ENCODE results near the gene CPAMD8. TPM values are rescaled to one million over a fixed set of nuclear protein-coding genes. Genes with fewer than 3 reads are reported as not detected.
A peak's percentile ranks its signal among the peaks of the same experiment; 100 is the strongest.

Gene CPAMD8
- total and polyA plus RNA-seq, 2 donors (not counting 3 experiments of a cell fraction or from before 2014, with no cell fraction given): 2.2 to 3.9 TPM

DNA sequence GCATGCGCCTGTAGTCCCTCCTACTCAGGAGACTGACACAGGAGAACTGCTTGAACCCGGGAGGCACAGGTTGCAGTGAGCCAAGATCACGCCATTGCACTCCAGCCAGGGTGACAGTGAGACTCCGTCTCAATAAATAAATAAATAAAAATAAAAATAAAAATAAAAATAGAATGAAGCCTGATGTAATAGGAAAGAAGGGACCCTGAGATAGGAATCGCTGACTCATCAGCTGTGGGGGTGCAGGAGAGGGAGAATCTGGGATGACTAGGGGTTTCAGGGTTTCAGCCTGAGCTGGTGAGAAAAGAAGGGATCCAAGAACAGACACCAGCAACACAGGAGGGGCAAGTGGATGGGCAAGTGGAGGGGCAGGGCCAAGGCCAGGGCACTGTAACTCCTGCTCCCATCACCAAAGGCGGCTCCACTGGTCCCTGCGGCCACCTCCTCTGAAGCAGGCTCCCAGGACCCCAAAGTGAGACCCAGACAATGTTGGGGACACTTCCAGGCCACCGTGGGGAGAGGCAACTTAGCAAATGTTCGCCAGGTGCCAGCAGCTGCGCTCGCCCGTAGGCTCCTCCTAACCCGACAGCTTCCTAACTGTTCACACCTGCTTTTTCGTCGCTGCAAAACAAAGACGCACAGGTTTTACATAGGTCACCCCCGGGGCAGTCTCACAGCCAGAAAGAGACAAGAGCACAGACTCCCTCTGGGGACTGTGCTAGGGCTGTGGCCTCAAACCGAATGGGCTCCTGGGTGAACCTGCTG, 47.4 kb upstream of the CPAMD8 start:
- peaks cover 66% of the 10 kb centered on the region for H3K79me2 ChIP-seq (ENCODE audit: control insufficient read depth, insufficient read depth, low read length)
- H3K4me2 ChIP-seq (ENCODE audit: insufficient read depth, low read length): peak overlapping the region; percentile 82
- no peak for DNase-seq (ENCODE audit: low read depth, low spot score)
- H3K27me3 ChIP-seq (ENCODE audit: control insufficient read depth in 2 of 2, insufficient read depth in 2 of 2, low read length in 2 of 2): no peaks in the 10 kb centered on the region
- intact Hi-C loops (cut with micrococcal nuclease) (no loop called here), dilution Hi-C loops (cut with MboI; ENCODE audit: extremely low pct_ligation_motif_present, low sequenced_read_pairs) (no loop called here)
- peak; percentile 69 for FAIRE-seq
- no peaks in the 10 kb centered on the region for H3K36me3 ChIP-seq (ENCODE audit: control insufficient read depth in 2 of 2, extremely low read depth in 1 of 2, insufficient read depth in 2 of 2, low read length in 2 of 2)
- H3K4me1 ChIP-seq (ENCODE audit: control insufficient read depth, extremely low read depth, insufficient read depth, low read length): peaks cover 31% of the 10 kb centered on the region
- TF ChIP-seq MYC (IDR thresholded peaks at IDR 0.05; ENCODE audit: low read depth, low read length) (no peak), FOS (IDR thresholded peaks at IDR 0.05; ENCODE audit: borderline replicate concordance, insufficient read depth, low read length) (no peak), EZH2 (IDR thresholded peaks at IDR 0.05; ENCODE audit: borderline replicate concordance, low read depth, low read length, severe bottlenecking) (no peak), POLR2AphosphoS5 (IDR thresholded peaks at IDR 0.05; ENCODE audit: insufficient read depth, low read depth, low read length) (no peak), GATA2 (IDR thresholded peaks at IDR 0.05; ENCODE audit: insufficient read depth, insufficient read length, low read depth, low read length) (no peak), JUN (IDR thresholded peaks at IDR 0.05; ENCODE audit: borderline replicate concordance, insufficient read depth, insufficient read length, low read depth) (no peak), POLR2A (IDR thresholded peaks at IDR 0.05; ENCODE audit: low read depth, low read length) (no peak)
- TF ChIP-seq, protein P1, sequence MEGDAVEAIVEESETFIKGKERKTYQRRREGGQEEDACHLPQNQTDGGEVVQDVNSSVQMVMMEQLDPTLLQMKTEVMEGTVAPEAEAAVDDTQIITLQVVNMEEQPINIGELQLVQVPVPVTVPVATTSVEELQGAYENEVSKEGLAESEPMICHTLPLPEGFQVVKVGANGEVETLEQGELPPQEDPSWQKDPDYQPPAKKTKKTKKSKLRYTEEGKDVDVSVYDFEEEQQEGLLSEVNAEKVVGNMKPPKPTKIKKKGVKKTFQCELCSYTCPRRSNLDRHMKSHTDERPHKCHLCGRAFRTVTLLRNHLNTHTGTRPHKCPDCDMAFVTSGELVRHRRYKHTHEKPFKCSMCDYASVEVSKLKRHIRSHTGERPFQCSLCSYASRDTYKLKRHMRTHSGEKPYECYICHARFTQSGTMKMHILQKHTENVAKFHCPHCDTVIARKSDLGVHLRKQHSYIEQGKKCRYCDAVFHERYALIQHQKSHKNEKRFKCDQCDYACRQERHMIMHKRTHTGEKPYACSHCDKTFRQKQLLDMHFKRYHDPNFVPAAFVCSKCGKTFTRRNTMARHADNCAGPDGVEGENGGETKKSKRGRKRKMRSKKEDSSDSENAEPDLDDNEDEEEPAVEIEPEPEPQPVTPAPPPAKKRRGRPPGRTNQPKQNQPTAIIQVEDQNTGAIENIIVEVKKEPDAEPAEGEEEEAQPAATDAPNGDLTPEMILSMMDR (IDR thresholded peaks at IDR 0.05; ENCODE audit: extremely low read depth in 1 of 2, insufficient read depth in 1 of 2, low read depth in 1 of 2, low read length in 2 of 2): no peak
- TF ChIP-seq, protein P2, sequence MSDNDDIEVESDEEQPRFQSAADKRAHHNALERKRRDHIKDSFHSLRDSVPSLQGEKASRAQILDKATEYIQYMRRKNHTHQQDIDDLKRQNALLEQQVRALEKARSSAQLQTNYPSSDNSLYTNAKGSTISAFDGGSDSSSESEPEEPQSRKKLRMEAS (IDR thresholded peaks at IDR 0.05; ENCODE audit: insufficient read depth, insufficient read length): no peak
- no peaks in the 10 kb centered on the region for H3K9me3 ChIP-seq (replicated peaks; ENCODE audit: control insufficient read depth, insufficient read depth, low read length)
- no peaks in the 10 kb centered on the region for H4K20me1 ChIP-seq (replicated peaks; ENCODE audit: control insufficient read depth, extremely low read depth, insufficient read depth, low read length)
- H3K4me3 ChIP-seq (replicated peaks in 1 of 3; ENCODE audit: insufficient read depth in 1 of 3, low read depth in 1 of 3, low read length in 3 of 3): peak overlapping the region in 2 of 3 experiments; percentile 66 to 80
- ChIA-PET CTCF (no interaction called here), POLR2A (interaction anchor here (0.5 kb wide), 1 partner anchor 339 kb away, joined by 5 read pairs; no protein-coding TSS in a partner anchor)
- peak overlapping the region; percentile 5 for H2AFZ ChIP-seq (ENCODE audit: low read depth, low read length)
- H3K27ac ChIP-seq (ENCODE audit: insufficient read depth, low read depth, low read length): peak overlapping the region; percentile 75
- peak overlapping the region; percentile 77 for H3K9ac ChIP-seq (replicated peaks; ENCODE audit: extremely low read depth, insufficient read depth, low read length)
- H3K9me1 ChIP-seq (replicated peaks; ENCODE audit: control insufficient read depth, extremely low read depth, insufficient read depth, low read length): no peaks in the 10 kb centered on the region
- BruUV-seq (replicated peaks): no TSS peak

Measured in endothelial cell of umbilical vein (primary cell).